Psoas muscle (tissue), 8 donors: ENCODE results near the gene HMGXB3. TPM values are rescaled to one million over a fixed set of nuclear protein-coding genes. Genes with fewer than 3 reads are reported as not detected.
A peak's percentile ranks its signal among the peaks of the same experiment; 100 is the strongest.

Source experiments
- ATAC-seq, 4 donors: fragments of 200-7000 bp; cut with Tn5 transposase; one replicate each; pipeline ENCODE4 v1.9.1; 2020; ENCODE audit warnings: moderate library complexity in 3 of 4, mild to moderate bottlenecking in 2 of 4
- DNase-seq, 2 donors: peaks; one replicate each; pipeline ENCODE4 v3.0.0-alpha.2; 2020
- H3K27ac ChIP-seq: fragments of 200-600 bp; one replicate; pipeline ENCODE4 v1.8.0; 2022
- H3K27me3 ChIP-seq, 3 donors: fragments of 200-600 bp in 1 of 3; one replicate each; pipeline versions ENCODE4 v1.6.1 to v1.8.0; 2013 to 2022; ENCODE audit warnings: low read length in 2 of 3, mild to moderate bottlenecking in 2 of 3, moderate library complexity in 1 of 3; ENCODE audit not compliant: insufficient read depth in 3 of 3
- H3K36me3 ChIP-seq, 2 donors: fragments of 200-600 bp in 1 of 2; one replicate each; pipeline versions ENCODE4 v1.6.1 to v1.8.0; 2013 to 2022; ENCODE audit warnings: low read depth in 1 of 2, mild to moderate bottlenecking in 1 of 2, moderate library complexity in 1 of 2; ENCODE audit not compliant: insufficient read depth in 1 of 2
- H3K4me1 ChIP-seq: fragments of 200-600 bp; one replicate; pipeline ENCODE4 v1.8.0; 2022
- H3K4me3 ChIP-seq: fragments of 200-600 bp; one replicate; pipeline ENCODE4 v1.8.0; 2022; ENCODE audit warnings: mild to moderate bottlenecking
- H3K9me3 ChIP-seq: fragments of 200-600 bp; one replicate; pipeline ENCODE4 v1.8.0; 2022
- CTCF ChIP-seq: fragments of 200-600 bp; IDR thresholded peaks from one replicate; pipeline ENCODE4 v1.8.0; 2022; ENCODE audit warnings: antibody characterized with exemption
- WGBS, 3 donors: extraction: QIAGEN DNeasy Blood & Tissue Kit; methylation state at CpG; one replicate each; pipeline versions ENCODE4 v1.1.6 to v1.1.7; 2013; 5-methylcytosine and 5-hydroxymethylcytosine counted together
- intact Hi-C, 2 donors: fragments of 100-400 bp; cut with DNase I; formaldehyde crosslinking; loops; one replicate each; pipeline versions ENCODE4 v1.11.0 to v1.14.2; 2022
- polyA plus RNA-seq, 3 donors: library from polyadenylated mRNA; stranded (reverse); fragments of 200-250 nt; gene quantifications; one replicate each; pipeline ENCODE4 v1.2.3, GENCODE V29; 2013
- total RNA-seq, 4 donors: library from RNA; stranded (reverse); fragmentation: NEBNext Ultra II Directional in 2 of 4; extraction: Animal tissue kit (Norgen Biotek cat#: 25700) in 2 of 4; gene quantifications; one replicate each; pipeline versions ENCODE4 v1.2.1 to v1.2.4, GENCODE V29; 2021 to 2023
- donor health status: healthy with polysubstance abuse.
- donor health status: DM: no; HTN: no; CAD: no; lungs with moderate emphysema.
- donor health status: Bipolar disorder and iron deficiency.
- donor health status: healthy.
- donor health status: DM: yes; HTN: yes; CAD: no.
- donor health status: DM: no; HTN: no; CAD: no.
- donor health status: DM: no; HTN: no; CAD: no.
- donor health status: DM: yes; HTN: yes; CAD: no.

HMGXB3 gene
- total and polyA plus RNA-seq, 7 donors: 8.6 to 23.2 (median 15.4) TPM

GRCh38 chr5:150085191-150085912 lies 84.8 kb downstream of the HMGXB3 start:
- intact Hi-C loops: no loop called here
- Histone ChIP-seq H3K27me3 (no peaks in the 10 kb centered on the region), H3K4me3 (peak overlapping the region; percentile 44), H3K9me3 (no peaks in the 10 kb centered on the region), H3K4me1 (no peaks in the 10 kb centered on the region), H3K27ac (no peak overlapping the region), H3K36me3 (no peaks in the 10 kb centered on the region)
- no peak for TF ChIP-seq CTCF
- ATAC-seq (no peak), DNase-seq (no peak)
- WGBS, 3 donors: 78 to 88% (median 83%) methylated on average over 6 to 7 of the region's 7 CpGs

GRCh38 chr5:150085950-150086715 lies 85.6 kb downstream of the HMGXB3 start, which contains the start of gene CSF1R:
Gene CSF1R, minus strand, starts transcription at chr5:150086554. Its CDS starts 127 bp downstream, at chr5:150086427.
- no peak for ATAC-seq
- TF ChIP-seq CTCF: no peak

GRCh38 chr5:150092159-150092787 lies 91.7 kb downstream of the HMGXB3 start:
- no peak for TF ChIP-seq CTCF
- peaks cover 0 to 2% (median 0%) of the 10 kb centered on the region in 3 donors for H3K27me3 ChIP-seq
- H3K36me3 ChIP-seq: no peaks in the 10 kb centered on the region
- H3K4me1 ChIP-seq: no peaks in the 10 kb centered on the region
- intact Hi-C loops: no loop called here
- H3K27ac ChIP-seq: no peak overlapping the region
- WGBS, 3 donors: 78 to 82% (median 80%) methylated on average over 3 of the region's 3 CpGs
- H3K9me3 ChIP-seq: no peaks in the 10 kb centered on the region
- ATAC-seq: no peak
- no peak for DNase-seq
- H3K4me3 ChIP-seq: no peak overlapping the region

More at GRCh38 chr5:150085950-150086715, 85.6 kb downstream of the HMGXB3 start, which contains the start of gene CSF1R:
- no peaks in the 10 kb centered on the region for H3K27me3 ChIP-seq
- no peaks in the 10 kb centered on the region for H3K4me1 ChIP-seq
- WGBS, 3 donors: 81 to 84% (median 83%) methylated on average over 9 of the region's 9 CpGs
- peak within 1 kb of the TSS; percentile 44 for H3K4me3 ChIP-seq
- no peak for DNase-seq
- no peaks in the 10 kb centered on the region for H3K36me3 ChIP-seq
- H3K9me3 ChIP-seq: no peaks in the 10 kb centered on the region
- intact Hi-C loops: no loop called here
- no peak within 1 kb of the TSS for H3K27ac ChIP-seq

GRCh38 chr5:150097152-150097551 lies 96.6 kb downstream of the HMGXB3 start:
- Histone ChIP-seq H3K36me3 (no peaks in the 10 kb centered on the region), H3K4me3 (no peak overlapping the region), H3K27ac (no peak overlapping the region), H3K27me3 (peaks cover 0 to 2% (median 0%) of the 10 kb centered on the region in 3 donors), H3K9me3 (no peaks in the 10 kb centered on the region), H3K4me1 (no peaks in the 10 kb centered on the region)
- TF ChIP-seq CTCF: no peak
- DNase-seq (no peak), ATAC-seq (no peak)
- intact Hi-C loops: no loop called here
